GM21526 (cell line): ENCODE results near the gene ENPP4.
A peak's percentile ranks its signal among the peaks of the same experiment; 100 is the strongest.
"Not testable (repeated sequence)": the region's sequence is repeated elsewhere in the genome, so short reads cannot be mapped to it uniquely, and the experiment has no call there.

ENCODE experiments used
- ATAC-seq: cut with Tn5 transposase; IDR thresholded peaks from one replicate; pipeline ENCODE4 v1.9.1; 2021; ENCODE audit warnings: moderate library complexity; ENCODE audit not compliant: unreplicated experiment, low FRiP score

Gene ENPP4

GRCh38 chr6:46129629-46130511, at the start of gene ENPP4:
Gene ENPP4 (plus strand): TSS chr6:46129989. CDS start chr6:46139584, 9,595 bp downstream.
- peak; percentile 97 for ATAC-seq

- no peak for ATAC-seq
Observed at GRCh38 chr6:46080111-46080510, 49.7 kb upstream of the ENPP4 start.

- not testable (repeated sequence) for ATAC-seq
Observed at GRCh38 chr6:46085688-46086087, 44.1 kb upstream of the ENPP4 start.

GRCh38 chr6:46090115-46091079, 39.4 kb upstream of the ENPP4 start:
- peak; percentile 66 for ATAC-seq

- ATAC-seq, result no peak
Observed at GRCh38 chr6:46091080-46091478, 38.7 kb upstream of the ENPP4 start.

GRCh38 chr6:46095251-46095650, 34.5 kb upstream of the ENPP4 start:
- no peak for ATAC-seq

GRCh38 chr6:46097366-46097765, 32.4 kb upstream of the ENPP4 start:
- ATAC-seq, result no peak

- ATAC-seq, result no peak
Observed at GRCh38 chr6:46098678-46099077, 31.1 kb upstream of the ENPP4 start.

- no peak for ATAC-seq
Observed at GRCh38 chr6:46099952-46100351, 29.8 kb upstream of the ENPP4 start.

GRCh38 chr6:46102123-46102522, 27.7 kb upstream of the ENPP4 start:
- no peak for ATAC-seq

GRCh38 chr6:46103441-46104115, 26.2 kb upstream of the ENPP4 start:
- ATAC-seq, result no peak

GRCh38 chr6:46104209-46104608, 25.6 kb upstream of the ENPP4 start:
- ATAC-seq, result no peak

GRCh38 chr6:46105568-46105967, 24.2 kb upstream of the ENPP4 start:
- no peak for ATAC-seq

GRCh38 chr6:46113370-46113769, 16.4 kb upstream of the ENPP4 start:
- no peak for ATAC-seq

GRCh38 chr6:46115634-46116033, 14.2 kb upstream of the ENPP4 start:
- no peak for ATAC-seq

- ATAC-seq, result no peak
Observed at GRCh38 chr6:46116289-46116688, 13.5 kb upstream of the ENPP4 start.

GRCh38 chr6:46118157-46118556, 11.6 kb upstream of the ENPP4 start:
- ATAC-seq, result no peak

- ATAC-seq, result no peak
Observed at GRCh38 chr6:46118836-46119235, 11.0 kb upstream of the ENPP4 start.

GRCh38 chr6:46119679-46120078, 10.1 kb upstream of the ENPP4 start:
- ATAC-seq, result not testable (repeated sequence)

- ATAC-seq, result peak; percentile 51
Observed at GRCh38 chr6:46128476-46128875, 1.3 kb upstream of the ENPP4 start.

GRCh38 chr6:46129291-46129628, 529 bp upstream of the ENPP4 start:
- peak; percentile 11 for ATAC-seq
